Activated CD4-positive, alpha-beta memory T cell treated with anti-CD3 and anti-CD28 coated beads for 36 hours (primary cell): ENCODE measurements around the gene HAGH. TPM values are rescaled to one million over a fixed set of nuclear protein-coding genes. Genes with fewer than 3 reads are reported as not detected.

Experiments used
- CTCF ChIA-PET: fragments of 350-600 bp; sonication (Branson Sonifier 250); formaldehyde crosslinking; loops from one replicate; lab custom pipeline; 2021; ENCODE audit warnings: antibody characterized with exemption, inconsistent platforms; lab: Charles Lee
- POLR2A ChIA-PET: fragments of 350-600 bp; sonication (Branson Sonifier 250); formaldehyde crosslinking; loops from one replicate; lab custom pipeline; 2021; ENCODE audit warnings: antibody characterized with exemption; lab: Charles Lee
- DNase-seq: peaks from one replicate; pipeline ENCODE4 v3.0.0-alpha.2; 2020
- H3K27ac Mint-ChIP-seq: one replicate; pipeline ENCODE4 v1.8.0; 2021; ENCODE audit warnings: mixed read lengths
- H3K27me3 Mint-ChIP-seq: one replicate; pipeline ENCODE4 v1.8.0; 2021; ENCODE audit warnings: mixed read lengths
- H3K36me3 Mint-ChIP-seq: one replicate; pipeline ENCODE4 v1.8.0; 2021; ENCODE audit warnings: mixed read lengths
- H3K4me1 Mint-ChIP-seq: one replicate; pipeline ENCODE4 v1.8.0; 2021; ENCODE audit warnings: low read depth, mixed read lengths
- H3K4me3 Mint-ChIP-seq: one replicate; pipeline ENCODE4 v1.8.0; 2021; ENCODE audit warnings: mild to moderate bottlenecking, mixed read lengths
- H3K9me3 Mint-ChIP-seq: one replicate; pipeline ENCODE4 v1.8.0; 2021; ENCODE audit warnings: mixed read lengths
- intact Hi-C: fragments of 100-400 bp; cut with micrococcal nuclease; formaldehyde crosslinking; loops from one replicate; pipeline ENCODE4 v1.15.1; 2023
- total RNA-seq, 2 experiments: library from RNA; stranded (reverse); gene quantifications; one replicate each; pipeline ENCODE4 v1.2.3, GENCODE V29; 2021

The HAGH gene
- total RNA-seq, 2 experiments from 2014 or later = 45.1 to 46.2 TPM

- H3K4me3 Mint-ChIP-seq = peak overlapping the region; percentile 76
- peaks cover 20% of the 10 kb centered on the region for H3K4me1 Mint-ChIP-seq
- H3K27me3 Mint-ChIP-seq = no peaks in the 10 kb centered on the region
- no peaks in the 10 kb centered on the region for H3K9me3 Mint-ChIP-seq
- H3K27ac Mint-ChIP-seq = no peak overlapping the region
- H3K36me3 Mint-ChIP-seq = peaks cover 3% of the 10 kb centered on the region
- intact Hi-C loops = no loop called here
- POLR2A ChIA-PET = interaction anchor here (1.0 to 5.4 kb wide), 3 partner anchors 10 to 375 kb away, joined by 3 to 56 read pairs (median 3); partner anchors contain the start of genes EME2, MRPS34, NME3 and TRAF7
- no peak for DNase-seq
- CTCF ChIA-PET = no interaction called here
Observed at GRCh38 chr16:1780677-1781072, 46.0 kb downstream of the HAGH start.

GRCh38 chr16:1779741-1780676 lies 46.6 kb downstream of the HAGH start:
- Mint-ChIP-seq H3K4me3 (peak overlapping the region; percentile 32), H3K27me3 (no peaks in the 10 kb centered on the region), H3K36me3 (peaks cover 3% of the 10 kb centered on the region), H3K4me1 (peaks cover 16% of the 10 kb centered on the region), H3K9me3 (no peaks in the 10 kb centered on the region), H3K27ac (peak overlapping the region; percentile 49)
- intact Hi-C loops = no loop called here
- DNase-seq = no peak
- ChIA-PET POLR2A (interaction anchor here (1.0 to 5.4 kb wide), 3 partner anchors 9 to 375 kb away, joined by 3 to 56 read pairs (median 3); partner anchors contain the start of genes EME2, MRPS34, NME3 and TRAF7), CTCF (no interaction called here)

GRCh38 chr16:1779234-1779701 lies 47.4 kb downstream of the HAGH start:
- no peak for DNase-seq
- Mint-ChIP-seq H3K9me3 (no peaks in the 10 kb centered on the region), H3K4me3 (no peak overlapping the region), H3K27me3 (no peaks in the 10 kb centered on the region), H3K36me3 (peaks cover 3% of the 10 kb centered on the region), H3K27ac (no peak overlapping the region), H3K4me1 (peaks cover 14% of the 10 kb centered on the region)
- intact Hi-C loops = no loop called here
- ChIA-PET CTCF (no interaction called here), POLR2A (interaction anchor here (5.4 kb wide), 1 partner anchor 9 kb away, joined by 56 read pairs; the partner anchor contains the start of genes EME2, MRPS34 and NME3)

- Mint-ChIP-seq H3K27me3 (no peaks in the 10 kb centered on the region), H3K36me3 (peaks cover 3% of the 10 kb centered on the region), H3K4me3 (no peak overlapping the region), H3K9me3 (no peaks in the 10 kb centered on the region), H3K27ac (no peak overlapping the region), H3K4me1 (peaks cover 15% of the 10 kb centered on the region)
- ChIA-PET POLR2A (interaction anchor here (5.4 kb wide), 1 partner anchor 8 kb away, joined by 56 read pairs; the partner anchor contains the start of genes EME2, MRPS34 and NME3), CTCF (no interaction called here)
- intact Hi-C loops = no loop called here
- no peak for DNase-seq
Observed at GRCh38 chr16:1778200-1779179, 48.1 kb downstream of the HAGH start.

- Mint-ChIP-seq H3K36me3 (no peaks in the 10 kb centered on the region), H3K4me1 (peaks cover 11% of the 10 kb centered on the region), H3K4me3 (no peak overlapping the region), H3K27ac (no peak overlapping the region), H3K27me3 (no peaks in the 10 kb centered on the region), H3K9me3 (no peaks in the 10 kb centered on the region)
- ChIA-PET POLR2A (no interaction called here), CTCF (no interaction called here)
- intact Hi-C loops = no loop called here
- no peak for DNase-seq
Observed at GRCh38 chr16:1777375-1778199, 49.0 kb downstream of the HAGH start.

GRCh38 chr16:1776991-1777374 lies 49.6 kb downstream of the HAGH start:
- Mint-ChIP-seq H3K27me3 (no peaks in the 10 kb centered on the region), H3K36me3 (peaks cover 6% of the 10 kb centered on the region), H3K4me1 (peaks cover 11% of the 10 kb centered on the region), H3K27ac (peak overlapping the region; percentile 18), H3K4me3 (no peak overlapping the region), H3K9me3 (no peaks in the 10 kb centered on the region)
- intact Hi-C loops = no loop called here
- no peak for DNase-seq
- POLR2A ChIA-PET = no interaction called here
- CTCF ChIA-PET = no interaction called here

- H3K4me3 Mint-ChIP-seq = no peak overlapping the region
- POLR2A ChIA-PET = no interaction called here
- intact Hi-C loops = no loop called here
- H3K9me3 Mint-ChIP-seq = no peaks in the 10 kb centered on the region
- peak overlapping the region; percentile 18 for H3K27ac Mint-ChIP-seq
- H3K27me3 Mint-ChIP-seq = no peaks in the 10 kb centered on the region
- peaks cover 9% of the 10 kb centered on the region for H3K36me3 Mint-ChIP-seq
- no peak for DNase-seq
- CTCF ChIA-PET = no interaction called here
- peaks cover 9% of the 10 kb centered on the region for H3K4me1 Mint-ChIP-seq
Observed at GRCh38 chr16:1776672-1776955, 50.0 kb downstream of the HAGH start.

GRCh38 chr16:1775846-1776671 lies 50.6 kb downstream of the HAGH start:
- peaks cover 9% of the 10 kb centered on the region for H3K36me3 Mint-ChIP-seq
- DNase-seq = no peak
- no peaks in the 10 kb centered on the region for H3K27me3 Mint-ChIP-seq
- ChIA-PET CTCF (interaction anchor here (1.2 kb wide), 1 partner anchor 154 kb away, joined by 3 read pairs; no protein-coding TSS in a partner anchor), POLR2A (no interaction called here)
- intact Hi-C loops = no loop called here
- no peak overlapping the region for H3K4me3 Mint-ChIP-seq
- H3K27ac Mint-ChIP-seq = no peak overlapping the region
- H3K9me3 Mint-ChIP-seq = no peaks in the 10 kb centered on the region
- peaks cover 3% of the 10 kb centered on the region for H3K4me1 Mint-ChIP-seq

- H3K4me1 Mint-ChIP-seq = peaks cover 3% of the 10 kb centered on the region
- no peak overlapping the region for H3K4me3 Mint-ChIP-seq
- no peak overlapping the region for H3K27ac Mint-ChIP-seq
- ChIA-PET CTCF (interaction anchor here (0.6 to 4.8 kb wide), 4 partner anchors 8 to 155 kb away, joined by 3 to 42 read pairs (median 4); partner anchors contain the start of genes NUBP2 and SPSB3), POLR2A (no interaction called here)
- intact Hi-C loops = no loop called here
- no peaks in the 10 kb centered on the region for H3K9me3 Mint-ChIP-seq
- H3K27me3 Mint-ChIP-seq = no peaks in the 10 kb centered on the region
- no peak for DNase-seq
- H3K36me3 Mint-ChIP-seq = peaks cover 13% of the 10 kb centered on the region
Observed at GRCh38 chr16:1775006-1775845, 51.4 kb downstream of the HAGH start.

GRCh38 chr16:1774448-1774780 lies 52.2 kb downstream of the HAGH start:
- Mint-ChIP-seq H3K27me3 (no peaks in the 10 kb centered on the region), H3K4me3 (no peak overlapping the region), H3K9me3 (no peaks in the 10 kb centered on the region), H3K27ac (no peak overlapping the region), H3K4me1 (peaks cover 6% of the 10 kb centered on the region), H3K36me3 (peaks cover 15% of the 10 kb centered on the region)
- DNase-seq = no peak
- ChIA-PET CTCF (interaction anchor here (1.0 to 4.8 kb wide), 2 partner anchors 9 to 155 kb away, joined by 4 to 42 read pairs; partner anchors contain the start of genes NUBP2 and SPSB3), POLR2A (interaction anchor here (1.0 kb wide), 1 partner anchor 8 kb away, joined by 8 read pairs; the partner anchor contains the start of genes NUBP2 and SPSB3)
- intact Hi-C loops = loop anchor here (5.0 kb wide), 1 partner anchor 162 kb away; the partner anchor contains the start of genes CRAMP1 and IFT140
